Hindlimb muscle (tissue), 1 donor: Measurements from ENCODE around the gene DCANP1. TPM values are rescaled to one million over a fixed set of nuclear protein-coding genes. Genes with fewer than 3 reads are reported as not detected.

Experiments
- DNase-seq: peaks from one replicate; pipeline ENCODE4 v3.0.0-alpha.2; 2013
- polyA plus RNA-seq: library from polyadenylated mRNA; unstranded; fragments of 120-200 nt; gene quantifications from one replicate; pipeline ENCODE4 v1.2.1, GENCODE V29; 2013; ENCODE audit not compliant: insufficient read length

Gene DCANP1
- polyA plus RNA-seq, 1 donor: not detected

- DNase-seq: no peak
Measured at GRCh38 chr5:135440916-135441315, 6.2 kb downstream of the DCANP1 start.

GRCh38 chr5:135439231-135440205, 7.6 kb downstream of the DCANP1 start:
- DNase-seq: no peak

GRCh38 chr5:135438636-135439221, 8.4 kb downstream of the DCANP1 start:
- DNase-seq: no peak

GRCh38 chr5:135437796-135438560, 9.2 kb downstream of the DCANP1 start:
- no peak for DNase-seq

- DNase-seq: no peak
Measured at GRCh38 chr5:135437422-135437795, 9.7 kb downstream of the DCANP1 start.

GRCh38 chr5:135436951-135437418, 10.2 kb downstream of the DCANP1 start:
- no peak for DNase-seq

- DNase-seq: no peak
Measured at GRCh38 chr5:135435467-135436330, 11.4 kb downstream of the DCANP1 start.

- DNase-seq: no peak
Measured at GRCh38 chr5:135434591-135435466, 12.3 kb downstream of the DCANP1 start.

GRCh38 chr5:135433681-135434426, 13.3 kb downstream of the DCANP1 start:
- no peak for DNase-seq

GRCh38 chr5:135432113-135432512, 15.0 kb downstream of the DCANP1 start:
- DNase-seq: no peak

GRCh38 chr5:135430135-135430437, 17.1 kb downstream of the DCANP1 start:
- no peak for DNase-seq

GRCh38 chr5:135429301-135430134, 17.6 kb downstream of the DCANP1 start:
- DNase-seq: no peak

GRCh38 chr5:135428586-135428985, 18.6 kb downstream of the DCANP1 start:
- DNase-seq: no peak

- DNase-seq: no peak
Measured at GRCh38 chr5:135426102-135427082, 20.8 kb downstream of the DCANP1 start.

- no peak for DNase-seq
Measured at GRCh38 chr5:135425641-135426040, 21.5 kb downstream of the DCANP1 start.

- DNase-seq: no peak
Measured at GRCh38 chr5:135423846-135424168, 23.3 kb downstream of the DCANP1 start.

- no peak for DNase-seq
Measured at GRCh38 chr5:135423146-135423845, 23.9 kb downstream of the DCANP1 start.

- DNase-seq: no peak
Measured at GRCh38 chr5:135422419-135422818, 24.7 kb downstream of the DCANP1 start.
